HepG2 (cell line): ENCODE results near the gene MTA1. TPM values are rescaled to one million over a fixed set of nuclear protein-coding genes. Genes with fewer than 3 reads are reported as not detected.

ENCODE experiments used
- ARHGAP35 ChIP-seq: sonication (generic); formaldehyde crosslinking; IDR thresholded peaks from 2 replicates; pipeline ENCODE4 v1.9.0; 2022; ENCODE audit warnings: mild to moderate bottlenecking, inconsistent platforms, moderate library complexity, missing genetic modification reagents, borderline replicate concordance
- CHD4 ChIP-seq: fragments of 200-600 bp; sonication (generic); IDR thresholded peaks from 2 replicates; pipeline ENCODE4 v1.7.0; 2017; ENCODE audit warnings: mild to moderate bottlenecking, low read length, borderline replicate concordance
- CTCF ChIP-seq: sonication (generic); formaldehyde crosslinking; IDR thresholded peaks from 2 replicates; pipeline ENCODE4 v1.5.0; 2020; ENCODE audit warnings: mild to moderate bottlenecking, missing genetic modification reagents, moderate library complexity
- ELF1 ChIP-seq: sonication (generic); formaldehyde crosslinking; IDR thresholded peaks from 2 replicates; pipeline ENCODE4 v1.4.0; 2020; ENCODE audit warnings: missing genetic modification reagents
- ETV5 ChIP-seq: IDR thresholded peaks from 2 replicates; pipeline ENCODE4 v1.6.1; 2018; ENCODE audit warnings: missing biosample characterization, missing genetic modification reagents, inconsistent platforms, borderline replicate concordance
- FOXA1 ChIP-seq, 2 experiments: fragments of 450-650 bp in 1 of 2; sonication (generic) in 1 of 2; formaldehyde crosslinking in 1 of 2; IDR thresholded peaks; 2 replicates each; pipeline versions ENCODE4 v1.4.0 to v1.6.1; 2016 to 2020; ENCODE audit warnings: missing genetic modification reagents in 1 of 2
- FOXC1 ChIP-seq: sonication (generic); formaldehyde crosslinking; IDR thresholded peaks from 2 replicates; pipeline ENCODE4 v1.8.0; 2022; ENCODE audit warnings: mild to moderate bottlenecking, missing genetic modification reagents, borderline replicate concordance
- FOXJ3 ChIP-seq: sonication (generic); formaldehyde crosslinking; IDR thresholded peaks from 2 replicates; pipeline ENCODE4 v1.4.0; 2020; ENCODE audit warnings: missing genetic modification reagents, mild to moderate bottlenecking, borderline replicate concordance
- FOXO1 ChIP-seq: sonication (generic); formaldehyde crosslinking; IDR thresholded peaks from 2 replicates; pipeline ENCODE4 v1.4.0; 2020; ENCODE audit warnings: missing genetic modification reagents
- GABPB1 ChIP-seq: IDR thresholded peaks from 2 replicates; pipeline ENCODE4 v1.6.1; 2016; ENCODE audit warnings: mild to moderate bottlenecking, missing genetic modification reagents, moderate library complexity, missing compliant biosample characterization
- GTF2F1 ChIP-seq: fragments of 150-350 bp; IDR thresholded peaks from 2 replicates; pipeline ENCODE4 v1.6.1; 2014; ENCODE audit warnings: low read length
- HMGXB4 ChIP-seq, 2 experiments: sonication (generic) in 1 of 2; formaldehyde crosslinking in 1 of 2; IDR thresholded peaks; 2 replicates each; pipeline versions ENCODE4 v1.4.0 to v1.6.1; 2018 to 2020; ENCODE audit warnings: missing genetic modification reagents in 2 of 2, borderline replicate concordance in 1 of 2, low read depth in 1 of 2, mild to moderate bottlenecking in 1 of 2, missing biosample characterization in 1 of 2
- HOXA3 ChIP-seq: sonication (generic); formaldehyde crosslinking; IDR thresholded peaks from 2 replicates; pipeline ENCODE4 v1.5.0; 2020; ENCODE audit warnings: missing genetic modification reagents
- IRF2 ChIP-seq: IDR thresholded peaks from 2 replicates; pipeline ENCODE4 v1.6.1; 2018; ENCODE audit warnings: missing genetic modification reagents, missing compliant biosample characterization
- MED1 ChIP-seq: sonication (generic); formaldehyde crosslinking; IDR thresholded peaks from 2 replicates; pipeline ENCODE4 v1.4.0; 2020; ENCODE audit warnings: missing genetic modification reagents
- MXD4 ChIP-seq: IDR thresholded peaks from 2 replicates; pipeline ENCODE4 v1.6.1; 2016; ENCODE audit warnings: mild to moderate bottlenecking, missing biosample characterization, missing genetic modification reagents
- RFX1 ChIP-seq: fragments of 450-650 bp; IDR thresholded peaks from 2 replicates; pipeline ENCODE4 v1.6.1; 2017
- SAP130 ChIP-seq: IDR thresholded peaks from 2 replicates; pipeline ENCODE4 v1.6.1; 2016; ENCODE audit warnings: low read depth
- SKI ChIP-seq: fragments of 450-650 bp; IDR thresholded peaks from one replicate; pipeline ENCODE4 v1.6.1; 2018; ENCODE audit warnings: mild to moderate bottlenecking; ENCODE audit not compliant: partially characterized antibody
- SOX5 ChIP-seq: IDR thresholded peaks from 2 replicates; pipeline ENCODE4 v1.6.1; 2016; ENCODE audit warnings: borderline replicate concordance
- STAG1 ChIP-seq: sonication (generic); formaldehyde crosslinking; IDR thresholded peaks from 2 replicates; pipeline ENCODE4 v1.4.0; 2020; ENCODE audit warnings: missing genetic modification reagents
- ZNF235 ChIP-seq: sonication (generic); formaldehyde crosslinking; IDR thresholded peaks from 2 replicates; pipeline ENCODE4 v1.8.1; 2023; ENCODE audit warnings: mild to moderate bottlenecking, missing genetic modification reagents, borderline replicate concordance
- ZNF263 ChIP-seq: sonication (generic); formaldehyde crosslinking; IDR thresholded peaks from 2 replicates; pipeline ENCODE4 v1.4.0; 2020; ENCODE audit warnings: missing genetic modification reagents
- ZNF280B ChIP-seq: sonication (generic); formaldehyde crosslinking; IDR thresholded peaks from 2 replicates; pipeline ENCODE4 v1.5.0; 2020; ENCODE audit warnings: missing genetic modification reagents, mild to moderate bottlenecking, borderline replicate concordance
- ZNF296 ChIP-seq: sonication (generic); formaldehyde crosslinking; conservative IDR thresholded peaks from 2 replicates; pipeline ENCODE4 v1.5.0; 2020; ENCODE audit warnings: mild to moderate bottlenecking, missing genetic modification reagents
- ZSCAN29 ChIP-seq: sonication (generic); formaldehyde crosslinking; conservative IDR thresholded peaks from 2 replicates; pipeline ENCODE4 v1.4.0; 2020; ENCODE audit warnings: mild to moderate bottlenecking, missing genetic modification reagents
- polyA plus RNA-seq, 8 experiments: library from polyadenylated mRNA; depleted of rRNA in 3 of 8; stranded (reverse) in 7 of 8; unstranded in 1 of 8; fragments of >200 nt; fragmentation: Illumina TruSeq in 4 of 8; extraction: Trizol in 4 of 8; gene quantifications; 2 replicates each; pipeline versions ENCODE4 v1.2.1 to v1.2.3, GENCODE V29; 2011 to 2016; ENCODE audit warnings: low read depth in 4 of 8, missing spikeins in 1 of 8, mixed read lengths in 1 of 8; ENCODE audit not compliant: insufficient read depth in 1 of 8
- total RNA-seq, 5 experiments: library from RNA; depleted of rRNA; stranded (reverse); fragments of >200 nt; fragmentation: Illumina TruSeq; extraction: Trizol; gene quantifications; 2 replicates each; pipeline ENCODE4 v1.2.3, GENCODE V29; 2016; ENCODE audit warnings: low read depth in 1 of 5

The MTA1 gene
- total and polyA plus RNA-seq, 2 of the 13 experiments (the other 11 are each of a cell fraction or from before 2014, with no cell fraction given), result 35.2 to 85.8 TPM

GRCh38 chr14:105481886-105482457, 62.3 kb downstream of the MTA1 start (continued):
- TF ChIP-seq ZNF296 (CRISPR knock-in tag) (no peak), ARHGAP35 (CRISPR knock-in tag) (no peak), GTF2F1 (0 out of 2 replicates have a peak, but pooled peaks have one; percentile 49), SAP130 (CRISPR knock-in tag) (peak; percentile 91), MED1 (CRISPR knock-in tag) (0 out of 2 replicates have a peak, but pooled peaks have one; percentile 28), STAG1 (CRISPR knock-in tag) (peak; percentile 20; the same call in 1 of the 2 replicates), MXD4 (CRISPR knock-in tag) (0 out of 2 replicates have a peak, but pooled peaks have one; percentile 23), FOXC1 (0 out of 2 replicates have a peak, but pooled peaks have one; percentile 36), SKI (peak; percentile 77), IRF2 (CRISPR knock-in tag) (0 out of 2 replicates have a peak, but pooled peaks have one; percentile 18), ZSCAN29 (CRISPR knock-in tag) (no peak), CHD4 (no peak), FOXA1 (IDR thresholded peaks at IDR 0.05) (no peak), FOXA1 (CRISPR knock-in tag; IDR thresholded peaks at IDR 0.05) (peak; percentile 60; the same call in 1 of the 2 replicates), GABPB1 (CRISPR knock-in tag) (0 out of 2 replicates have a peak, but pooled peaks have one; percentile 16), ZNF280B (CRISPR knock-in tag) (0 out of 2 replicates have a peak, but pooled peaks have one; percentile 21), HMGXB4 (CRISPR knock-in tag; IDR thresholded peaks at IDR 0.05; ENCODE audit: borderline replicate concordance in 1 of 2, low read depth in 1 of 2) (peak in 1 of 2 experiments; percentile 21; a peak in 1 of 4 replicates), FOXO1 (peak; percentile 63; the same call in 1 of the 2 replicates), ETV5 (CRISPR knock-in tag) (0 out of 2 replicates have a peak, but pooled peaks have one; percentile 30), ZNF263 (peak; percentile 51; the same call in 1 of the 2 replicates), ELF1 (0 out of 2 replicates have a peak, but pooled peaks have one; percentile 17), SOX5 (peak; percentile 15; the same call in 1 of the 2 replicates), RFX1 (peak; percentile 94), CTCF (CRISPR knock-in tag) (peak; percentile 70), FOXJ3 (CRISPR knock-in tag) (peak; percentile 87), ZNF235 (CRISPR knock-in tag) (no peak), HOXA3 (CRISPR knock-in tag) (peak; percentile 29; the same call in 1 of the 2 replicates)
